Trophoblast cell (in vitro differentiated cells and primary cell): Measurements from ENCODE around the gene GRK6.

Experiments
- DNase-seq, 2 donors: peaks; one replicate each; pipeline ENCODE4 v3.0.0-alpha.2; 2016
- H2AFZ ChIP-seq: 2 replicates; pipeline ENCODE4 v1.6.1; 2013; ENCODE audit warnings: low read length, moderate library complexity, mild to moderate bottlenecking; ENCODE audit not compliant: insufficient read depth, poor library complexity
- H2AK5ac ChIP-seq: 2 replicates; pipeline ENCODE4 v1.6.1; 2013; ENCODE audit warnings: mild to moderate bottlenecking, low read length
- H2BK120ac ChIP-seq: 2 replicates; pipeline ENCODE4 v1.6.1; 2013; ENCODE audit warnings: low read length, mild to moderate bottlenecking, moderate library complexity; ENCODE audit not compliant: insufficient read depth, poor library complexity
- H2BK12ac ChIP-seq: 2 replicates; pipeline ENCODE4 v1.6.1; 2013; ENCODE audit warnings: mild to moderate bottlenecking, low read length, moderate library complexity
- H2BK5ac ChIP-seq: 2 replicates; pipeline ENCODE4 v1.6.1; 2013; ENCODE audit warnings: low read length, low read depth, moderate library complexity, mild to moderate bottlenecking; ENCODE audit not compliant: poor library complexity
- H3K14ac ChIP-seq: 2 replicates; pipeline ENCODE4 v1.6.1; 2013; ENCODE audit warnings: mild to moderate bottlenecking, low read length
- H3K18ac ChIP-seq: 2 replicates; pipeline ENCODE4 v1.6.1; 2013; ENCODE audit warnings: mild to moderate bottlenecking, low read length
- H3K23ac ChIP-seq: 2 replicates; pipeline ENCODE4 v1.6.1; 2013; ENCODE audit warnings: low read length
- H3K27ac ChIP-seq: 2 replicates; pipeline ENCODE4 v1.5.1; 2013; ENCODE audit warnings: low read depth, mild to moderate bottlenecking, inconsistent platforms, low read length, moderate library complexity
- H3K27me3 ChIP-seq: 2 replicates; pipeline ENCODE4 v1.6.1; 2013; ENCODE audit warnings: inconsistent platforms, mild to moderate bottlenecking, low read length, moderate library complexity; ENCODE audit not compliant: insufficient read depth
- H3K36me3 ChIP-seq, 2 experiments: 1 replicate in 1 of 2; 2 replicates in 1 of 2; pipeline ENCODE4 v1.6.1; 2013; ENCODE audit warnings: low read length in 2 of 2, mild to moderate bottlenecking in 2 of 2, moderate library complexity in 1 of 2; ENCODE audit not compliant: insufficient read depth in 2 of 2, control insufficient read depth in 1 of 2
- H3K4ac ChIP-seq: 2 replicates; pipeline ENCODE4 v1.6.1; 2013; ENCODE audit warnings: low read depth, mild to moderate bottlenecking, low read length, moderate library complexity
- H3K4me1 ChIP-seq, 2 experiments: 1 replicate in 1 of 2; 2 replicates in 1 of 2; pipeline ENCODE4 v1.6.1; 2013; ENCODE audit warnings: low read length in 2 of 2, mild to moderate bottlenecking in 2 of 2, moderate library complexity in 1 of 2; ENCODE audit not compliant: insufficient read depth in 2 of 2, control insufficient read depth in 1 of 2
- H3K4me2 ChIP-seq: 2 replicates; pipeline ENCODE4 v1.6.1; 2013; ENCODE audit warnings: inconsistent platforms, mild to moderate bottlenecking, low read length, moderate library complexity
- H3K4me3 ChIP-seq: 2 replicates; pipeline ENCODE4 v1.5.1; 2013; ENCODE audit warnings: mild to moderate bottlenecking, low read depth, low read length, inconsistent platforms
- H3K79me1 ChIP-seq: one replicate; pipeline ENCODE4 v1.6.1; 2013; ENCODE audit warnings: low read length
- H3K79me2 ChIP-seq: 2 replicates; pipeline ENCODE4 v1.6.1; 2013; ENCODE audit warnings: low read length, mild to moderate bottlenecking; ENCODE audit not compliant: control insufficient read depth, insufficient read depth, poor library complexity
- H3K9ac ChIP-seq: 2 replicates; pipeline ENCODE4 v1.6.1; 2013; ENCODE audit warnings: mild to moderate bottlenecking, low read length
- H3K9me3 ChIP-seq: 2 replicates; pipeline ENCODE4 v1.6.1; 2013; ENCODE audit warnings: low read depth, mild to moderate bottlenecking, control low read depth, inconsistent platforms, low read length; ENCODE audit not compliant: insufficient read depth
- H4K12ac ChIP-seq: 2 replicates; pipeline ENCODE4 v1.6.1; 2013; ENCODE audit warnings: low read depth, mild to moderate bottlenecking, low read length, moderate library complexity
- H4K8ac ChIP-seq: 2 replicates; pipeline ENCODE4 v1.6.1; 2013; ENCODE audit warnings: low read depth, mild to moderate bottlenecking, low read length, moderate library complexity
- H4K91ac ChIP-seq: one replicate; pipeline ENCODE4 v1.6.1; 2013; ENCODE audit warnings: low read depth, mild to moderate bottlenecking, low read length, moderate library complexity
- WGBS: extraction: QIAGEN DNeasy Blood & Tissue Kit; methylation state at CpG from one replicate; pipeline ENCODE4 v1.1.7; 2013; ENCODE audit warnings: missing lambda C conversion rate; ENCODE audit not compliant: insufficient read length, insufficient coverage; ENCODE audit errors: extremely low coverage; 5-methylcytosine and 5-hydroxymethylcytosine counted together

Gene GRK6

GRCh38 chr5:177386542-177386941 is 39.9 kb upstream of the GRK6 start:
- no peak overlapping the region for H2AK5ac ChIP-seq
- no peak overlapping the region for H3K18ac ChIP-seq
- no peak overlapping the region for H3K4me3 ChIP-seq
- H3K36me3 ChIP-seq: no peaks in the 10 kb centered on the region
- no peak overlapping the region for H3K27ac ChIP-seq
- no peak overlapping the region for H2BK12ac ChIP-seq
- H2BK5ac ChIP-seq: no peak overlapping the region
- H3K14ac ChIP-seq: no peak overlapping the region
- no peak overlapping the region for H4K12ac ChIP-seq
- H3K4me1 ChIP-seq: peaks cover 14 to 17% of the 10 kb centered on the region in 2 experiments
- H2AFZ ChIP-seq: no peak overlapping the region
- H3K4me2 ChIP-seq: no peak overlapping the region
- WGBS: no CpG with 5 or more reads among the region's 8 CpGs
- no peaks in the 10 kb centered on the region for H3K27me3 ChIP-seq
- peaks cover 5% of the 10 kb centered on the region for H3K79me1 ChIP-seq
- H4K91ac ChIP-seq: no peak overlapping the region
- H2BK120ac ChIP-seq: no peak overlapping the region
- H4K8ac ChIP-seq: no peak overlapping the region
- peaks cover 1% of the 10 kb centered on the region for H3K9me3 ChIP-seq
- no peaks in the 10 kb centered on the region for H3K79me2 ChIP-seq
- H3K9ac ChIP-seq: no peak overlapping the region
- no peak for DNase-seq
- no peak overlapping the region for H3K23ac ChIP-seq
- no peak overlapping the region for H3K4ac ChIP-seq

- Histone ChIP-seq H3K4me1 (peaks cover 14 to 17% of the 10 kb centered on the region in 2 experiments), H3K79me1 (peaks cover 5% of the 10 kb centered on the region), H2BK12ac (no peak overlapping the region), H3K4me2 (no peak overlapping the region), H3K9me3 (peaks cover 1% of the 10 kb centered on the region), H4K8ac (no peak overlapping the region), H4K91ac (no peak overlapping the region), H3K18ac (no peak overlapping the region), H2AK5ac (no peak overlapping the region), H2BK5ac (no peak overlapping the region), H3K79me2 (no peaks in the 10 kb centered on the region), H3K23ac (no peak overlapping the region), H3K14ac (no peak overlapping the region), H3K27ac (no peak overlapping the region), H3K27me3 (no peaks in the 10 kb centered on the region), H3K4ac (no peak overlapping the region), H2BK120ac (no peak overlapping the region), H2AFZ (no peak overlapping the region), H3K9ac (no peak overlapping the region), H3K4me3 (no peak overlapping the region), H4K12ac (no peak overlapping the region), H3K36me3 (no peaks in the 10 kb centered on the region)
- WGBS: no CpG with 5 or more reads among the region's 14 CpGs
- DNase-seq: no peak
These were observed 39.1 kb upstream of the GRK6 start for GRCh38 chr5:177387405-177387804.

- Histone ChIP-seq H2BK12ac (no peak overlapping the region), H3K79me1 (peaks cover 5% of the 10 kb centered on the region), H3K4me2 (no peak overlapping the region), H3K4me1 (peaks cover 14 to 17% of the 10 kb centered on the region in 2 experiments), H4K12ac (no peak overlapping the region), H3K14ac (no peak overlapping the region), H2AFZ (no peak overlapping the region), H3K4ac (no peak overlapping the region), H3K9ac (no peak overlapping the region), H3K27ac (no peak overlapping the region), H3K79me2 (no peaks in the 10 kb centered on the region), H2BK120ac (no peak overlapping the region), H2AK5ac (no peak overlapping the region), H3K18ac (peak overlapping the region; percentile 34), H3K36me3 (no peaks in the 10 kb centered on the region), H2BK5ac (no peak overlapping the region), H4K8ac (no peak overlapping the region), H3K4me3 (no peak overlapping the region), H3K23ac (no peak overlapping the region), H3K9me3 (peaks cover 1% of the 10 kb centered on the region), H4K91ac (peak overlapping the region; percentile 11), H3K27me3 (no peaks in the 10 kb centered on the region)
- no CpG with 5 or more reads among the region's 10 CpGs for WGBS
- DNase-seq: no peak
These were observed 37.9 kb upstream of the GRK6 start for GRCh38 chr5:177388521-177389052.

GRCh38 chr5:177389241-177390169 is 37.0 kb upstream of the GRK6 start:
- no peak overlapping the region for H4K8ac ChIP-seq
- no peaks in the 10 kb centered on the region for H3K36me3 ChIP-seq
- peak overlapping the region; percentile 18 for H2BK120ac ChIP-seq
- H3K4me1 ChIP-seq: peaks cover 14 to 17% of the 10 kb centered on the region in 2 experiments
- H4K12ac ChIP-seq: no peak overlapping the region
- H2BK5ac ChIP-seq: no peak overlapping the region
- peaks cover 1% of the 10 kb centered on the region for H3K9me3 ChIP-seq
- DNase-seq: peak; percentile 90 to 95
- H3K27me3 ChIP-seq: no peaks in the 10 kb centered on the region
- H3K9ac ChIP-seq: no peak overlapping the region
- WGBS: no CpG with 5 or more reads among the region's 21 CpGs
- no peak overlapping the region for H3K4me3 ChIP-seq
- H3K79me2 ChIP-seq: no peaks in the 10 kb centered on the region
- H4K91ac ChIP-seq: peak overlapping the region; percentile 9
- H3K14ac ChIP-seq: no peak overlapping the region
- H2BK12ac ChIP-seq: no peak overlapping the region
- no peak overlapping the region for H2AK5ac ChIP-seq
- peak overlapping the region; percentile 7 for H3K27ac ChIP-seq
- H3K23ac ChIP-seq: no peak overlapping the region
- no peak overlapping the region for H3K18ac ChIP-seq
- no peak overlapping the region for H3K4ac ChIP-seq
- peak overlapping the region; percentile 23 for H3K4me2 ChIP-seq
- peaks cover 5% of the 10 kb centered on the region for H3K79me1 ChIP-seq
- H2AFZ ChIP-seq: no peak overlapping the region
